Germinal center (tissue), 1 donor: ENCODE data around the gene TMCO2.

ENCODE experiments used
- DNase-seq: peaks from one replicate; pipeline ENCODE4 v3.0.0; 2012; ENCODE audit warnings: mixed read lengths, low spot score

Gene TMCO2

GRCh38 chr1:40257688-40258444, 10.1 kb downstream of the TMCO2 start, which contains the start of gene ZMPSTE24:
TSS of gene ZMPSTE24 (plus strand) at chr1:40258236. CDS start at chr1:40258272, 36 bp downstream.
- peak; percentile 91 for DNase-seq

DNA sequence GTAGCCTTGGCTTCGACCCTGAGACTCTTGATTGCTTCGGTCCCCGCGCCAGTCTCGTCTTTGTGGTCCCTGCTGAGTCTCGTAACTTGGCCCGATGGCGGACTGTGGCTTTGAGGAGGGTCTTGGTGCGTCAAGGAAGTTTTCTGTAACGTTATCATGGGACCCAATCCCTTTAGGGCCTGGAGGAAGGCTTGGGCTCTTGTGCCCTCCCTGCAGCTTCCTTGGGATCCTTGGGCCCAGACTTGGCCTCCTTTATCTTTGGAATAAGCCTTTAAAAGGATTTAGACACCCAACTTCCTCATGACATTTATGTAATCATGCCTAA, 10.7 kb downstream of the TMCO2 start:
- DNase-seq: peak; percentile 6

GRCh38 chr1:40264354-40264781, 16.6 kb downstream of the TMCO2 start:
- no peak for DNase-seq

DNA sequence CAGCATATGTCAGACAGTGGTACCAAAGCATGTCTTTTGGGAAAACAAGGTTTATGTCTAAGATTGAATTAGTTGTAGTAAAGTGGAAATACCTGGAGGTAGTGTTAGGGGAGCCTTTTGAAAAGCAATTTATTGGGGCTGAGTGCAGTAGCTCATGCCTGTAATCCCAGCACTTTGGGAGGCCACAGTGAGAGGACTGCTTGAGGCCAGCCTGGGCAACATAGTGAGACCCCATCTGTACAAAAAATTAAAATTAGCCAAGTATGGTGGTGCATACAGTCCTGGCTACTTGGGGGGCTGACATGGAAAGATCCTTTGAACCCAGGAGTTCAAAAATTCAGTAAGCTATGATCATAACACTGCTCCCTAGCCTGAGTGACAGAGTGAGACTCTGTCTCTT, 17.6 kb downstream of the TMCO2 start:
- DNase-seq: no peak

GRCh38 chr1:40265919-40266318, 18.2 kb downstream of the TMCO2 start:
- DNase-seq: no peak

- DNase-seq: no peak
Observed at GRCh38 chr1:40266786-40267535, 19.2 kb downstream of the TMCO2 start.

DNA sequence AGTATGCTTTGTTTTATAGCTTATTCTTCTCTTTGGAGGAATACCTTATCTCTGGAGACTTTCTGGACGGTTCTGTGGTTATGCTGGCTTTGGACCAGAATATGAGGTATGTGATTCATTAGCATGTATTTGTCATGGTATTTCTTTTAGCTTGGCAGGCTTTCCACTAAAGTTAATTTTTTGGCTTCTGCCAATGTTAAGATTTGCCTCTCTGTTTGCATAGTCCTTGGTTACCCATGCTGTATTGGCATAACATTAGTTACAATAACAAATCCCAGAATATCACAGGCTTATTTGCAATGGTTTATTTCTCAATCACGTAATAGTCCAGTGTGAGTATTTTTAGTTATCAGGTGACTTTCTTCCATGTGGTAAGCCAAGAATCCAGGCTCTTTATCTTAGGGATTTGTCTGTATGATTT, 20.0 kb downstream of the TMCO2 start:
- DNase-seq: no peak

DNA sequence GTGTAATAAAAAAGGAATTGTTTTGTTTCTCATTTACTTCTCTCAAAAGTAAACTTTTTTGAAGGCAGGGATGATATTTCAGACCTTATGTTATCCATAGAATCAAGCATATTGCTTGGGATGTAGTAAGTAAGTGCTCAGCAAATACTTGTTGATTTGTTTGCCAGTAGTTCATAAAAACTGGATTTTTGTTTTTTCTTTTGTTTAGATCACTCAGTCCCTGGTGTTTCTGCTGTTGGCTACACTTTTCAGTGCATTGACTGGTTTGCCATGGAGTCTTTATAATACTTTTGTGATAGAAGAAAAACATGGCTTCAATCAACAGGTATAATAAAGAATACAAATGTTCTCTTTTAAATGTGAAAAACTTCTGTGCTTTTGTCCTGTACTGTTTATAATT, 20.5 kb downstream of the TMCO2 start:
- DNase-seq: no peak

GRCh38 chr1:40270152-40270834, 22.6 kb downstream of the TMCO2 start:
- no peak for DNase-seq

- DNase-seq: no peak
Observed at GRCh38 chr1:40272653-40273213, 25.0 kb downstream of the TMCO2 start.

DNA sequence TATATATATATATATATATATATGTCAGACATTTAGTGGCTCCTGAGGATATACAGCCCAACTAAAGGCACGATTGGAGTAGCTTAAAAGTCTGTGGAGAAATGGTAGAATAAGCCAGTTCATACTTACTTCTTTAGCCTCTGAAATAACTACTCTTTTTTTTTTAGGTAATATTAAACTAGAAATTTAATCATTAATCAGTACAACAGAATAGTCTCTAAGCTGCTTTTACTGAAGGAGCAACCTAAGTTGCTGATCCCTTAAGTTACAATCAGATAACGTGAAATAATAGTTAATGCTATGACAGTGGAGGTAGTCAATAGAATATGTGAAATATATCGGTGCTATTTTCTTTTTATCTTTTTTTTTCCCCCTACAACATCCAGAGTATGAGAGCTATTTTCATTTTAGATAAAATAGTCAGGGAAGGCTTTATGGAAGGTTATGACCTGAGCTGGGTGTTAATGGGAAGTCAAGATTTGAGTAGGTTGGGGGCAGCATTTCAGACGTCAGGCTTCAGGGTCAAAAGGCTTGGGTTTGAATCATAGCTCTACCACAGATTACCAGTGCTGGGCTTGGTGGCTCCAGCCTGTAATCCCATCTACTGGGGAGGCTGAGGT, 25.9 kb downstream of the TMCO2 start:
- DNase-seq: no peak

DNA sequence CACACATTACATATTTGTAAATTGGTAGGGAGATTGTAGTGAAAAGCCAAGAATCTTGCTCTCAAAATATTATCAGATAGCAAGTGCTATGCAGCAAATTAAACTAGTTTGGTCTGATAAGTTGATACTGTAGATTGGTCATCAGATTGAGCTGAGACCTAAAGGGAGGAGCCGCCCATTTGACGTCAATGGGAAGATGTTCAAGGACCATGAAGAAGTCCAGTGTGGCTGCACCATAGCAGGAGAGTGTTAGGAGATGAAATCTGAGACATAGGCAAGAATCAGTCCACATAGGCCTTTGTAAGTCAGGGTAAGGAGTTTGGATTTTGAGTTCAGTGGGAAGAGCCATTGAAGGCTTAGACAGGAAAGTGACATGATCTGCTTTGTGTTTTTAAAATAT, 26.6 kb downstream of the TMCO2 start:
- DNase-seq: no peak

DNA sequence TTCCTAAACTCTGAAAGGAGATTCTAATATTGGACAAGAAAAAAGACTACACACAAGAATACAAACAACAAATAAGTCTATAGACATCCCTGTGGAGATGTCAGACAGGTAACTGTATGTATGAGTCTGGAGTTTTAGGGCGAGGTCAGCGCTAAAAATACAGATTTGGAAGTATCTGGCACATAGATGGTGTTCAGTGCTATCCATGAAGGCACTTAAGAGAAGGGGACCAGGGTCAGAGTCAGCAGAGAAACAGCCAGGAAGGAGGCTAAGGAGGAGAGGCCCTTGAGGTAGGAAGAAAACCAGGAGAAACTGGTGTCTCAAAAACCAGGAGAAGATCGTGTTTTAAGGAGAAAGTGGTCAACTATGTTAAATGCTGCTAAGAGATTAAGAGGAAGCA, 28.4 kb downstream of the TMCO2 start:
- no peak for DNase-seq

GRCh38 chr1:40281853-40282252, 34.1 kb downstream of the TMCO2 start:
- DNase-seq: no peak

DNA sequence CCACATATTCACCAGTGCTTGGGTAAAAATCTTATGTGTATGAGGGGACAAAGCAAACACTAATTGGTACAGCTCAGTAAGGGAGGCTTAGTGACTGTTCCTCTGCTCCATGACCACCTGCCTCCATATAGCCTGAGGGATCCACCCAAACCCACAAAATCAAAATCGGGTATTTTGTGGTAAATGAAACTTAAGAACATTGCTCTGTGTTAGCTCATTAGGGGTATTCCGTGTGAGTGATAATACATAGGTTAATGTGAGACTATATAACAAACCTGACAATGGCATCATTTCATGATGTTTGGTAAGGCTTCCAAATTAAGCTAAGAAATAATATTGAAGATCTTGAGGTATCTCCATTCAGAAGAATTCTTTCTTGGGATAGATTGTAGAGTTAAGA, 43.6 kb downstream of the TMCO2 start:
- no peak for DNase-seq

DNA sequence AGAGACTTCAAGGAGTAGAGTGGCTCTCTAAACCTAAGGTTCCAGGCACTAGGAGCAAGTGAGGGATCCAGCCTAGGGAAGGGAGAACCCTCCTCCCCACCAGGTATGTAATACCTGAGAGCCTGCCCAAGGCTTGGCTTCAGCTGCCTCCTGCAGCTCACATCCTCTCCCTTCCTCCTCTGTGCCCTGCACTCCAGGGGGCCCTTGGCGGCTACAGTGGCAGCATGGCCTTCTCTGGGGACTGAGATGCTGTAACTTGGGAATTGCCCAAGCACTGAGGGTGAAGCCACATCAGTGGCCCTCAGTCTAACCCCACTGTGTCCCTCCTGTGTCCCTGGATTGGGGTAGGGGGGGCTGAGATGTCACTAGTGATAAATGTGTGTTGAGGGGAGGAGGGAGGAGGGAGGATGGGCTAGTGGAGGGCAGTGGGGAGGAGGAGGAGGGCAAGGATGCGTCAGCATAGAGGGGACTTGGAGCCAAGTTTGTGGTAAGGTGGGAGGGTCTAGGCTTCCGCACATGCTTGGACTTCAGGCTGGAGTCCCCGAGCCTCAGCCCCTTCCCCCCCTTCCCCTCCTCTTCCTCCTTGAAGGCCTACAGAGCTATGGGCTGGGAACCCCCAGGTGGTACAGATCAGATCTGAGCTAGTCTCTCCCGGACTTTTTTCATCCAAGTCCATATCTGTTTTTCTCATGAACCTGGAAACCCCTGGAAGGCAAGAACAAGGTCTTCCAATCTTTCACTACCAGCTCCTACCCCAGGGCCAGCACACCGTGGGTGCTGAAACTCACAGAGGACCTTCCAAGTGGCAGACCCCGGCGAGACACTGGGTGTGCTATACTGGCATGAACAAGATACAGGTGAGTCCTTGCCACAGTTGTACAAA, 51.9 kb downstream of the TMCO2 start:
- no peak for DNase-seq

- no peak for DNase-seq
Observed at GRCh38 chr1:40300249-40300567, 52.5 kb downstream of the TMCO2 start.

DNA sequence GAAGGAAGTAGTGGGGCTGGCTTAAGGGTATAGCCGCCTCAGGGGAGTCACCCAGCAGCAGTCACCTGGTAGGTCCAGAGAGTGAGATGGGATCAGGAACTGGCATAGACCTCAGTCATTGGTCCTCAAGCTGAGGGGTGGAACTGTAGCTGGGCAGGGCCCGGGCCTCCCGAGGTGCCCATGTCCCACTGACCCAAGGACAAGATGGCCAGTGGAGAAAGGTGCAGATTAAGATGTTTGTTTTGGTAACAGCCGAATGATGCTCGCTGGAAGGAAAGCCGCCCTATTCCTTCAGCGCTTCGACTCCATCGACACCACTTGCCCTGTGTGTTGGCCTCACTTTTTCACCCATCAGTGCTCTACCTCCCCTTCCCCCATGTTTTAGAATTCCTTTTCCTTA, 52.9 kb downstream of the TMCO2 start:
- no peak for DNase-seq

DNA sequence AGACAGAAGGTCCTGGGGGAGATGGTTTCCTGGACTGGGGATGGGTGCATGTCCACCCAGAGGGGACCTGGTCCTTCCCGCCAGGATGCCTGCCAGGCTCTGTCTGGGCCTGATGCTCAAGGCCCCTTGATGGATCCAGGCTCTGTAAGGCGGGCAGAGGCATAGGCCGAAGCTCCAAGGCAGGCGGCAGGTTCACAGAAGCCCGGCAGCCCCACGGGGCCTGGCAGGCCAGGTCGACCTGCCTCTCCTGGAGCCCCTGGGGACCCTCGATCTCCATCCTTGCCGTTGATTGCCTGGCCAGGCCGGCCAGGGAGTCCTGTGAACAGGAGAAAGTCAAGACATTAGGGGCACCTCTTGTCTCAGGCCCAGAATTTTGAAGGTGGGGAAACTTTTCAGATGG, 53.3 kb downstream of the TMCO2 start:
- no peak for DNase-seq
